HFF-Myc (cell line): ENCODE results near the gene ALKBH5.
A peak's percentile ranks its signal among the peaks of the same experiment; 100 is the strongest.

Source experiments
- DNase-seq: peaks from one replicate; pipeline ENCODE4 v3.0.0-alpha.2; 2011; ENCODE audit warnings: low read depth; ENCODE audit errors: extremely low read depth
- H3K4me3 ChIP-seq: replicated peaks from 2 replicates; pipeline ENCODE4 v1.5.1; 2011; ENCODE audit warnings: low read depth, mild to moderate bottlenecking, control low read depth, low read length
- TF ChIP-seq, protein P1 (sequence below): IDR thresholded peaks from 2 replicates; pipeline ENCODE4 v1.5.1; 2012; ENCODE audit warnings: mild to moderate bottlenecking, low read depth, low read length, control low read depth; ENCODE audit errors: missing control alignments

ALKBH5 gene

DNA sequence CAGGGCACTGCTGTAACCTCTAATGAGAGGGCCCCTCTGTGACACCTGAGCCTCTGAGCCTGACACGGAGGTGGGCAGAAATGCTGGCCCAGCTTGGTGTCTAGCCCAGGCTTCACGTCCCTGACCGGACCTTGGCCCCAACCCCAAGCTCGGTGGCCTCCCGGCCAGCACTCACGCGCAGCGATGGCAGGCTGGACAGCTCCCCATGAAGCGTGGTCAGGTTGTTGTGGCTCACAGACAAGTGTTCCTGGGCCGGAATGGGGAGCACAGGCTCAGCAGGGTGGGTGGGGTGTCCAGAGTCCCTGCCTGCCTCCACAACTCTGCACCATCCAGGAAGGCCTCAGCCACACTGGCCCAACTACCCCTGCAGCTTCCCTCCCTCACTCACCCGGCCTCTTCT lies 72.7 kb downstream of the ALKBH5 start:
- H3K4me3 ChIP-seq, result no peak overlapping the region
- TF ChIP-seq, protein P1, sequence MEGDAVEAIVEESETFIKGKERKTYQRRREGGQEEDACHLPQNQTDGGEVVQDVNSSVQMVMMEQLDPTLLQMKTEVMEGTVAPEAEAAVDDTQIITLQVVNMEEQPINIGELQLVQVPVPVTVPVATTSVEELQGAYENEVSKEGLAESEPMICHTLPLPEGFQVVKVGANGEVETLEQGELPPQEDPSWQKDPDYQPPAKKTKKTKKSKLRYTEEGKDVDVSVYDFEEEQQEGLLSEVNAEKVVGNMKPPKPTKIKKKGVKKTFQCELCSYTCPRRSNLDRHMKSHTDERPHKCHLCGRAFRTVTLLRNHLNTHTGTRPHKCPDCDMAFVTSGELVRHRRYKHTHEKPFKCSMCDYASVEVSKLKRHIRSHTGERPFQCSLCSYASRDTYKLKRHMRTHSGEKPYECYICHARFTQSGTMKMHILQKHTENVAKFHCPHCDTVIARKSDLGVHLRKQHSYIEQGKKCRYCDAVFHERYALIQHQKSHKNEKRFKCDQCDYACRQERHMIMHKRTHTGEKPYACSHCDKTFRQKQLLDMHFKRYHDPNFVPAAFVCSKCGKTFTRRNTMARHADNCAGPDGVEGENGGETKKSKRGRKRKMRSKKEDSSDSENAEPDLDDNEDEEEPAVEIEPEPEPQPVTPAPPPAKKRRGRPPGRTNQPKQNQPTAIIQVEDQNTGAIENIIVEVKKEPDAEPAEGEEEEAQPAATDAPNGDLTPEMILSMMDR, result no peak
- DNase-seq, result no peak

DNA sequence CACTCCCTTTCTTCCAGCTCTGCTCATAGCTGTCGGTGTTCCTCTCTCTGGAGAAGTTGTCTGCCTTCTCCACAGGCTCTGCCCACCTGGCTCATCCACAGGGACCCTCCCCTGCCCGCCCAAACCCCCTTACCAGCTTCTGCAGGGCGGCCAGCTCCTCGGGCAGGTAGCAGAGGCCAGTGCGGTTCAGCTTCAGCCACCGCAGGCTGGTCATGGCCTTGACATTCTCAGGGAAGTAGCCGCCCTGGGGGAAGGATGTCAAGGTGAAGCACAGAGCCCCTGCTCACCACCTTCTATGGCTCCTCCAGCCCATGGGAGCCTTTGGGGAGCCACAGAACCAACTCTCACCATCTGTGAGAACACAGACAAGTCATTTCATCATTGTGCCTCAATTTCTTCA lies 73.1 kb downstream of the ALKBH5 start:
- DNase-seq, result no peak
- H3K4me3 ChIP-seq, result peak overlapping the region; percentile 84; the same call in 1 of the 2 replicates
- TF ChIP-seq, protein P1, result no peak

DNA sequence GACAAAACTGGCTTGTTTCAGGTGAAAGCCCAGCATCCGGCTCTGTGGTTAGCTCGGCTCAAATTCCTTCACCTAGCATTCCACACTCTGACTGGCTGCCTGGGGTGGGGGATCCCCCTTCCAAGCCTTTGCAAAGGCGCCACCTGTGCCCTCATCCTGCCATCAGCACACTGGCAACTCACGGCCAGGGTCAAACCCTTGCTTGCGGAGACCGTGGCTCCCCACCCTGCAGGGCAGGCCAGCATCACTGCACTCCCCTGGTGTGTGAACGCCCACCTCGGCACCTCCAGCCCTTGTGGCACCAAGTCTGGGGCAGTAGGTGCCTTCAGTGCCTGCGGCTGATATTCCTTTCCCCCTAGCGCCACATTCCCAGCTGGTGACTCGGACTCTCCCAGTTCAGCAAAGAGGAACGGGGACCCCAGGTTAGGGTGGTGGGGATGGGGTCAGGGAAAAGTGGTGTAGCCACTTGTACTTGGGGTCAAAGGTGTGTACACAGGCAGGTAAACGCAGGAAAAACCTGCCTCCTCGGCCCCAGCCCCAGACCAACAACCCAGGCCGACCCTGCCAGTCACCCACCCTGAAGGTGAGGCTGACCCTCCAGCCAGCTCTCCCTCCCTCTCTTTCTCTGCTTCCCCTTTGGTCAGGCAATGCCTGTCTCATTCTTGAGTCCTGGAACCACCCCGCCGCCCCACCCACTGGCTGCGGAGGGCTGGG lies 73.8 kb downstream of the ALKBH5 start:
- H3K4me3 ChIP-seq, result peak overlapping the region; percentile 84
- TF ChIP-seq, protein P1, result no peak
- no peak for DNase-seq

DNA sequence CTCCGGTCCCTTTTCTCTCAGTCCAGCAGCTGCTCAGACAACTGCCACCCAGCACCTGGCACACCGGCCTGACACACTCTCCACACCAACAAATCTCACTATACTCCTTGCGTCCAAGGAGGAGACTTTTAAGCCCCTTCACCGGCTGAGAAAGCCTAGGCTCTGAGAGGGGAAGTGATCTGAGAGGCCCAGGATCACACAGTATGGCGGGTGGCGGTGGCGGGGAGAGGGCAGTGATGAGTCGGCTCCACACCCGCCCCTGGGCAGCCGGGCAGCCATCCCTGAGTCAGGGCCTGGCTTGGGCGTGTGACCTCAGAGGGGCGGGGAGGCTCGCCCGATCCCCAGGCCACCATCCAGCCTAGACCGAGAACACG lies 74.3 kb downstream of the ALKBH5 start:
- peak overlapping the region; percentile 84 for H3K4me3 ChIP-seq
- TF ChIP-seq, protein P1, result no peak
- no peak for DNase-seq

DNA sequence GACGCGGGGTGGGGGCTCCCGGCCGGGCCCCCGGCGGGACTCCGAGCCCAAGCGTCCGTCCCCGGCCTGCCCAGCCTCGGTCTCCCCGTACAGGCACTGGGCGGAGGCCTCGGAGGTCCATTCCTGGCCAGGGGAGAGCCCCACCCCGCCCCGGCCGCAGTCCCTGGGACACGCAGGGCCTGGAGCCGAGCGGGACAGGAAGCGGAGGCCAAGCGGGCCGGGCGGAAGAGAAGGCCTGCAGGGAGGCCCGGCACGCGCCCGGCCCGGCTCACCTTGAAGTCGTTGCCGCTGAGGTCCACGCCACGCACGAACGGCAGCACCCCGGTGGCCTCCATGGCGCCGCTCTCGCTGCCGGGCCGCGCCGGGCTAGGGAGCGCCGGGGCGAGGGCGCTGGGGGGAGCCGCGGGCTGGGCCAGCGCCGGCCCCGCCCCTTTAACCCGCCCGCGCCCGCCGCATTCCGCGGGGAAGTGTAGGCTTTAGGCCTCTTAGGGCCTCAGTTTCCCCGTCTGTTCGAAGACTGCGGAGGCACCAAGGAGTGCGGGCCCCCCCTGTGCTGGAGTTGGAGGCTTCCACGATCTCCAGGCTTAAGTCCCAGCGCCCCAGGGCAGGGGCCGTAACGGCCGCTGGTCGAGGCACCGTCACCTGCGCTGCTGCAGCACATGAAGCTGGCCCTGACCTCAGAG lies 74.9 kb downstream of the ALKBH5 start, which contains the start of gene FLII:
FLII (minus strand) TSS at position 383 of the 683 bp plus-strand sequence; CDS start at position 335, 48 bp downstream.
- no peak for DNase-seq
- peak within 1 kb of the TSS; percentile 84 for H3K4me3 ChIP-seq
- TF ChIP-seq, protein P1, result no peak
